ENCODE results near the gene TIMM29.

TIMM29 gene

DNA sequence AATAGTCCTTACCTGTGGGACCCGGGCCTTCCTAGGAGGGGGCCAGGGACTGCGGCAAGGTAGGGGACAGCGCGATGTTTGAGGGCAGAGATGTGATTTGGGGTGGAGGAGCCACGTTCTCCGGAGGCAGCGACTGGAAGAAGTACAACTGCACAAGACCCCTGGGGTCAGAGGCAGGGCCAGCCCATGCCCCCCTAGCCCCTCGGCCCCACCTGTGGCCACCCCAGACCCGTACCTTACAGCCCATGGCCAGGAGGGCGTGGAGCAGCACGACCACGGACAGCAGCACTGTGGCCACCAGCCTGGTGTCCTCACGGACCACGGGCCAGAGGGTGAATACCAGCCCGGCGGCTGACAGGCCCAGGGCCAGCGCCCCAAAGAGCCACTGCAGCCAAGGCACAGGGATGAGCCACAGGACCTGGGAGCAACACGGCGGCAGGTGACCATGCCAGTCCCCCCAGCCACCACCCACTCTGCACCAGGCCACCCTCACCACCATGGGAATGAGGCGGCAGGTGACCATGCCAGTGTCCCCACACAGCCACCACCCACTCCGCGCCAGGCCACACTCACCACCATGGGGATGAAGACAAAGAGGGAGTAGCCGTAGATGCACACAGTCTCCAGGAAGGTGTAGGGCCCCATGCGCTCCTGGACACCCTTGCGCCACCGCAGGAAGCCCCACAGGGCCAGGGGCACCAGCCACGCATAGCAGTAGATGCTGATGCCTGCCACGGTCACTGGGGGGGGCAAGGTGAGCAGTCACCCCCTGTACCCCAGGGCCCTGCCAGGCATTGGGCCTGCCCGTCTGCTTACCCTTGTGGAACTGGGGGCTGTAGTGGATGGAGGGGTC is 5.1 kb upstream of the TIMM29 start:
- H3K4me3 ChIP-seq (replicated peaks; ENCODE audit: low read depth, low read length) = no peak overlapping the region
- TF ChIP-seq CTCF (IDR thresholded peaks at IDR 0.05; ENCODE audit: insufficient read depth, low read length, poor library complexity, severe bottlenecking) = no peak
- DNase-seq (ENCODE audit: extremely low read depth, insufficient read length) = no peak
- H3K27me3 ChIP-seq (replicated peaks; ENCODE audit: control insufficient read depth, insufficient read depth, low read length) = no peaks in the 10 kb centered on the region
- H3K36me3 ChIP-seq (ENCODE audit: control insufficient read depth, insufficient read depth, low read length) = peaks cover 24% of the 10 kb centered on the region

DNA sequence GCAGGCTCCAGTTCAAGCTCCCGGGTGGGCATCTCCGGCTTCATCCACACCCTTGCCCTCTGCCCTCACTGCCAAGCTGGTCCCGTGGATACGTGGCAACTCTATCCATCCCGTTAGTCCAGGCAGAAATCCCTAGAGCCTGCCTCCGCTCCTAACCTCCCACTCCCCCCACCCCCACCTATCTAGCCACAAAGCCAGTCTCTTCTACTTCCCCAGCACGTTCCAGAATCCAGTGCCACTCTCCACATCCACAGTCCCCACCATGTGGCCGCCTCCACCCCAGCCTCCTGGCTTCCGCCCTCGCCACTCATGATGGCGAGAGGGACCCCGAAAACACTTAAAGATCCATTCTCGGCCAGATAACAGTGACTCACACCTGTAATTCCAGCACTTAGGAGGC is 4.0 kb upstream of the TIMM29 start:
- no peak for TF ChIP-seq CTCF (IDR thresholded peaks at IDR 0.05; ENCODE audit: insufficient read depth, low read length, poor library complexity, severe bottlenecking)
- Histone ChIP-seq H3K4me3 (replicated peaks; ENCODE audit: low read depth, low read length) (no peak overlapping the region), H3K36me3 (ENCODE audit: control insufficient read depth, insufficient read depth, low read length) (peaks cover 23% of the 10 kb centered on the region), H3K27me3 (replicated peaks; ENCODE audit: control insufficient read depth, insufficient read depth, low read length) (no peaks in the 10 kb centered on the region)
- no peak for DNase-seq (ENCODE audit: extremely low read depth, insufficient read length)

GRCh38 chr19:10927730-10928562 is 665 bp upstream of the TIMM29 start:
- Histone ChIP-seq H3K36me3 (ENCODE audit: control insufficient read depth, insufficient read depth, low read length) (peaks cover 14% of the 10 kb centered on the region), H3K4me3 (replicated peaks; ENCODE audit: low read depth, low read length) (peak overlapping the region; percentile 84), H3K27me3 (replicated peaks; ENCODE audit: control insufficient read depth, insufficient read depth, low read length) (no peaks in the 10 kb centered on the region)
- no peak for DNase-seq (ENCODE audit: extremely low read depth, insufficient read length)
- TF ChIP-seq CTCF (IDR thresholded peaks at IDR 0.05; ENCODE audit: insufficient read depth, low read length, poor library complexity, severe bottlenecking) = no peak

GRCh38 chr19:10929402-10929794 is 787 bp downstream of the TIMM29 start:
- no peak for DNase-seq (ENCODE audit: extremely low read depth, insufficient read length)
- TF ChIP-seq CTCF (IDR thresholded peaks at IDR 0.05; ENCODE audit: insufficient read depth, low read length, poor library complexity, severe bottlenecking) = no peak
- Histone ChIP-seq H3K27me3 (replicated peaks; ENCODE audit: control insufficient read depth, insufficient read depth, low read length) (no peaks in the 10 kb centered on the region), H3K36me3 (ENCODE audit: control insufficient read depth, insufficient read depth, low read length) (peaks cover 2% of the 10 kb centered on the region), H3K4me3 (replicated peaks; ENCODE audit: low read depth, low read length) (peak overlapping the region; percentile 84)

DNA sequence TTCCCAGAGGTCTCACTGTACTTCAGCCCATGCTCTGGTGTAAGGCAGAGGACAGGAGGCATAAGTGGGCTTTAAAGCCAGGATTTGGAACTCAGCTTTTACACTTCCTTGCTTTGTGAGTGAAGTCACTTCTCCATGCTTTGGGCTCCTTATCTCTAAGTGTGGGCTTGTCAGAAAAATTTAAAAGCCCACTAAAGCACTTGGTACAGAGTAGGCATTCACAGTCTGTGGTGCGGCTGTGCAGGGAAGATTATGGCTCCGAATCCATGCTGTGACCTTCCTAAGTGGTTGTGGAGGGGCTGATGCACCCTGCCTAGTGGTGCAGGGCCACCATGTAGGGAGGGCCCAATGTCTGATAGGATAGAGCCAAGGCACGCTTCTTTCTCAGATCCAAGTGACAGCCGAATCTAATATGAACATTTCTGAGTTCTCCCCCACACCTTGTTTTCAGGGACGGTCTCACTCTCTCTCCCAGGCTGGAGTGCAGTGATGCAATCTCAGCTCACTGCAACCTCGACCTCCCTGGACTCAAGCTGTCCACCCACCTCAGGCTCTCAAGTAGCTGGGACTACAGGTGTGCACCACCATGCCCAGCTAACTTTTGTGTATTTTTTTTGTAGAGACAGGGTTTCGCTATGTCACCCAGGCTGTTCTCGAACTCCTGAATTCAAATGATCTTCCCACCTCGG is 6.9 kb downstream of the TIMM29 start:
- Histone ChIP-seq H3K36me3 (ENCODE audit: control insufficient read depth, insufficient read depth, low read length) (no peaks in the 10 kb centered on the region; the same call in none of the 2 replicates), H3K4me3 (replicated peaks; ENCODE audit: low read depth, low read length) (no peak overlapping the region), H3K27me3 (replicated peaks; ENCODE audit: control insufficient read depth, insufficient read depth, low read length) (no peaks in the 10 kb centered on the region)
- DNase-seq (ENCODE audit: extremely low read depth, insufficient read length) = no peak
- TF ChIP-seq CTCF (IDR thresholded peaks at IDR 0.05; ENCODE audit: insufficient read depth, low read length, poor library complexity, severe bottlenecking) = no peak

Measured in GM06990 (cell line).